Lower leg skin (tissue), 4 donors: Measurements from ENCODE around the gene ASCC1. TPM values are rescaled to one million over a fixed set of nuclear protein-coding genes. Genes with fewer than 3 reads are reported as not detected.

Experiments
- DNase-seq, 2 donors: peaks; one replicate each; pipeline ENCODE4 v3.0.0-alpha.2; 2019; ENCODE audit warnings: low spot score in 2 of 2
- H3K4me3 ChIP-seq: fragments of 200-600 bp; sonication (generic); 2 replicates; pipeline ENCODE4 v1.5.1; 2017; ENCODE audit warnings: mild to moderate bottlenecking, low read depth; ENCODE audit not compliant: poor library complexity, severe bottlenecking
- POLR2A ChIP-seq, 2 donors: fragments of 450-650 bp; IDR thresholded peaks; one replicate each; pipeline ENCODE4 v1.6.1; 2016 to 2017; ENCODE audit warnings: antibody characterized with exemption in 2 of 2, mild to moderate bottlenecking in 1 of 2, moderate library complexity in 1 of 2
- WGBS, 2 donors: methylation state at CpG; one replicate each; pipeline ENCODE4 v1.1.5; 2018; 5-methylcytosine and 5-hydroxymethylcytosine counted together
- intact Hi-C: fragments of 100-400 bp; cut with DNase I; formaldehyde crosslinking; loops from one replicate; pipeline ENCODE4 v1.15.0; 2023; ENCODE audit warnings: low total_unique reads
- total RNA-seq, 4 donors: library from RNA; depleted of rRNA; stranded (reverse); fragments of >200 nt; gene quantifications; one replicate each; pipeline ENCODE4 v1.1.0, GENCODE V29; 2016
- TF ChIP-seq, protein P1 (sequence below), 3 donors: fragments of 450-650 bp; IDR thresholded peaks; one replicate each; pipeline ENCODE4 v1.5.1; 2016; ENCODE audit warnings: antibody characterized with exemption in 3 of 3, mild to moderate bottlenecking in 3 of 3, moderate library complexity in 2 of 3

Gene ASCC1
- total RNA-seq, 4 donors from 2014 or later: 17.7 to 33.3 (median 23.1) TPM

- H3K4me3 ChIP-seq: no peak overlapping the region
- WGBS, 2 donors: 88% methylated on average over 10 of the region's 10 CpGs
- intact Hi-C loops: no loop called here
- TF ChIP-seq, protein P1, sequence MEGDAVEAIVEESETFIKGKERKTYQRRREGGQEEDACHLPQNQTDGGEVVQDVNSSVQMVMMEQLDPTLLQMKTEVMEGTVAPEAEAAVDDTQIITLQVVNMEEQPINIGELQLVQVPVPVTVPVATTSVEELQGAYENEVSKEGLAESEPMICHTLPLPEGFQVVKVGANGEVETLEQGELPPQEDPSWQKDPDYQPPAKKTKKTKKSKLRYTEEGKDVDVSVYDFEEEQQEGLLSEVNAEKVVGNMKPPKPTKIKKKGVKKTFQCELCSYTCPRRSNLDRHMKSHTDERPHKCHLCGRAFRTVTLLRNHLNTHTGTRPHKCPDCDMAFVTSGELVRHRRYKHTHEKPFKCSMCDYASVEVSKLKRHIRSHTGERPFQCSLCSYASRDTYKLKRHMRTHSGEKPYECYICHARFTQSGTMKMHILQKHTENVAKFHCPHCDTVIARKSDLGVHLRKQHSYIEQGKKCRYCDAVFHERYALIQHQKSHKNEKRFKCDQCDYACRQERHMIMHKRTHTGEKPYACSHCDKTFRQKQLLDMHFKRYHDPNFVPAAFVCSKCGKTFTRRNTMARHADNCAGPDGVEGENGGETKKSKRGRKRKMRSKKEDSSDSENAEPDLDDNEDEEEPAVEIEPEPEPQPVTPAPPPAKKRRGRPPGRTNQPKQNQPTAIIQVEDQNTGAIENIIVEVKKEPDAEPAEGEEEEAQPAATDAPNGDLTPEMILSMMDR (IDR thresholded peaks at IDR 0.05): no peak
- no peak for TF ChIP-seq POLR2A (IDR thresholded peaks at IDR 0.05)
- DNase-seq: no peak
Observed at GRCh38 chr10:72134785-72135767, 81.0 kb downstream of the ASCC1 start.

- intact Hi-C loops: no loop called here
- no peak overlapping the region for H3K4me3 ChIP-seq
- DNase-seq: no peak
- TF ChIP-seq POLR2A (IDR thresholded peaks at IDR 0.05): no peak
- TF ChIP-seq, protein P1 (IDR thresholded peaks at IDR 0.05): no peak
Observed at GRCh38 chr10:72133517-72133916, 82.6 kb downstream of the ASCC1 start.

GRCh38 chr10:72132854-72133253, 83.2 kb downstream of the ASCC1 start:
- no peak overlapping the region for H3K4me3 ChIP-seq
- TF ChIP-seq, protein P1 (IDR thresholded peaks at IDR 0.05): no peak
- no peak for TF ChIP-seq POLR2A (IDR thresholded peaks at IDR 0.05)
- intact Hi-C loops: no loop called here
- DNase-seq: no peak
- WGBS, 2 donors: 80 to 89% methylated on average over 4 of the region's 4 CpGs

DNA sequence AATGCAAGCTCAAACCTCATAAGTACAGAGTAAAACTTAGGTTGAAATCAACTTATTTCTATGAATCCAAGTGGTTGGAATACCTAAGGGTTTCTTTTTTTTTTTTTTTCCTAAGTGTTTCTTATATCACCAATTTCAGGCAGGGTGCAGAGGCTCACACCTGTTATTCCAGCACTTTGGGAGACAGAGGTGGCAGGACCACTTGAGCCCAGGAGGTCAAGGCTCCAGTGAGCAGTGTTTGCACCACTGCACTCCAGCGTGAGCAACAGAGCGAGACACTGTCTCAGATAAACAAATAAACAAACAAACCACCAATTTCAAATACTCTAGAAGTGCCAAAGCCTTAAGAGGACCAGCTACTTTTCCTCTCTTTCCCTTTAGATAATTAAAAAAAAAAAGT, 88.5 kb downstream of the ASCC1 start:
- no peak for DNase-seq
- TF ChIP-seq, protein P1 (IDR thresholded peaks at IDR 0.05): no peak
- TF ChIP-seq POLR2A (IDR thresholded peaks at IDR 0.05): no peak
- 94 to 100% methylated on average over 2 of the region's 2 CpGs for WGBS, 2 donors
- intact Hi-C loops: no loop called here
- H3K4me3 ChIP-seq: no peak overlapping the region

- intact Hi-C loops: no loop called here
- no peak for DNase-seq
- WGBS, 2 donors: 92 to 100% methylated on average over 3 of the region's 3 CpGs
- no peak for TF ChIP-seq POLR2A (IDR thresholded peaks at IDR 0.05)
- TF ChIP-seq, protein P1 (IDR thresholded peaks at IDR 0.05): no peak
- H3K4me3 ChIP-seq: no peak overlapping the region
Observed at GRCh38 chr10:72126872-72127232, 89.2 kb downstream of the ASCC1 start.
